HG03280 (cell line): ENCODE data around the gene MGAT5.

Experiments
- ATAC-seq: cut with Tn5 transposase; IDR thresholded peaks from one replicate; pipeline ENCODE4 v1.9.1; 2021; ENCODE audit warnings: mild to moderate bottlenecking, moderate library complexity; ENCODE audit not compliant: unreplicated experiment

The MGAT5 gene

DNA sequence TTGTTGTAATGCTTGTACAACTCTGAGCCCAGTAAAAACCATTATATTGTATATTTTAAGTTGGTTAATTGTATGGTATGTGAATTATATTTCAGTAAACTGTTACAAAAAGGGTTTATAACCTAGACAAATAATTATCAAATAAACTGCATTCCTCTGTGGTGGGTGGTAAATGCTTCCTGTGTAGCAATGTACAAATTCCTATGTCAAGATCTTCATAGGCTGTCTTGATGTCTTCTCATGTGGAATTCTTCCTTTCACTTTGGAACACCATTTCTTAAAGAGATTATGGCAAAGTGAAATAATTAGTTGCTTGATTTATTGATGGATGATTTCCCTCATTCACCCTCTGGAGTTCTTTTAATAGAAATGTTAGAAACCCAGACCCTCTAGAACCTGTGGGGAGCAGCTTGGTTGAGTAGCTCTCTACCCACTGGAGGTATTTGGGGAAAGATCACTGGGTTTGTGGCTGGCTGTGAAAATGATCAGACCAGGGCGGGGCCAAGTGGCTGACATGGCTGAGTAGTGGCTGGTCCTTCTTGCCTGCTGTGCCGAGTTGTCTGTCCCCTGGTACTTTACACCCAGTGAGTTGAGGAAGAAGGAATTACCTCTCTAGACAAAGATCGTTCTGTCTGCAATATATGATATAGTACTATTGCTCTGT lies 22.4 kb upstream of the MGAT5 start:
- ATAC-seq, result no peak

DNA sequence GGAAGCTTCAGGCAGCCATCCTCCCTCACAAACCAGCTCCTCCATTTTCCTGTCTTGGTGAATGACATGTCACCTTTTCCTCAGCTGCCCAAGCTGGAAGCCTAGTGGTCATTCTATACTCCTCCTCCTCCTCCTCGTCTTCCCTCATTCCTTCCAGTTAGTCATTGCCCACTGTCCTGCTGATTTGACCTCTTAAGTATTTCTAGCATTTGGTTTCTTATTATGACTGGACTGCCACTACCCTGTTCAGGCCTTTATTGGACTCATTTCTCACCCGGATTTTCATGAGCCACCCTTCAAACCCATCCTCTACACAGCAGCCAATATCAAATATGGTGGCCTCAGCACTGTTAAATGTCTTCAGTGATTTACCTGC lies 21.9 kb upstream of the MGAT5 start:
- no peak for ATAC-seq

DNA sequence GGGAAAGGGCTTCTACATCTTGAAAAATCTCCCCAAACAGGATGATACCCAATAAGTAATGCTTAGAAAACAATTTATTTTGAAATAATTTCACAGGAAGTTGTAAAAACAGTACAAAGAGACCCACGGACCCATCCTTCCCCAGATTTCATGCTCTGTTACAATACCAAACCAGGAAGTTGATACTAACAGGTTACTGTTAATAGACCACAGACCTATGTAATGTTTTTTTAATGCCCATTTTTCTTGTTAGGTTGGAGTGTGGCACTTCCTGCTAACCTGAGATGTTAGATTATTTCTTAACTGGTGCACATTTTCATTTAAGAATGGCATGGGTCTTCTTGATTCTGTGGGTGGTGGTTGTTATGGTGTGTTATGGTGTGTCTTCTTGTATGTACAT lies 21.4 kb upstream of the MGAT5 start:
- ATAC-seq, result no peak

DNA sequence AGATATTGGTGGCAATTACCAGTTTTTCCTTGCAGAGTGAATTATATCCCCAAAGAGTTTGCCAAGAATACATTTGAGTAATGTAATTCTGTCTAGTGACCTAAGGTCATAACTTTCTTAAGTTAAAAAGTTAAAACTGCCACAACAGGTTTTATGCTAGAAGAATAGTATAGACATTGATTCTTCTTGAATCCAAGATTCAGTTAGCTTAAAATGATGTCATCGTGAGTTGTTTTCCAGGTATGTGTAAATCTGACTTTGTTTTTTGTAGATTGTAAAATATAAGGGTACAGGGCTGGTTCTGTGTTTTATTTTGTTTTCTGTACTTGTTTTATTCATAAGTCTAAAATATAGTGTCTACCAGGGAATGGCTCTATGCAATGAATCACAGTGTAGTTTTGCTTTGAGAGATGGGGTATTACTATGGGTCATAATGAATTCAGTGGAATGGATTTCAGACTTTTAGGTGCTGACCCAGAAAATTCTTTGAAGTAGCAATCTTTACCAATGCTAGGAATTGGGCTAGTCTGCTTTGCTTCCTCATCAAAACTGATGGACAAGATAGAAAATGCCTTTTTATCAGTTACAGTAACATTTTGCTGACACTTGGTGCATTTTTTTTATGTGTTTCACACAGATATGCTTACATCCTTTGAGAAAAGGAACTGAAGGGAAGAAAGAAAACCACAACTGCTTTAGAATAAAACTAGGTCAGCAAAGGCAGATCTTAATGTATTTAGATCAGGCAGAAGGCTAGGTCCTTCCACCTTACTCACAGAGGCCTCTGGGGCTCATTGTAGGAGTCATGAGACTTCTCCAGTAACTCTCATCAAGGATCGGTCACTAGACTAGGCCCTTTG lies 20.8 kb upstream of the MGAT5 start:
- ATAC-seq, result peak; percentile 46

DNA sequence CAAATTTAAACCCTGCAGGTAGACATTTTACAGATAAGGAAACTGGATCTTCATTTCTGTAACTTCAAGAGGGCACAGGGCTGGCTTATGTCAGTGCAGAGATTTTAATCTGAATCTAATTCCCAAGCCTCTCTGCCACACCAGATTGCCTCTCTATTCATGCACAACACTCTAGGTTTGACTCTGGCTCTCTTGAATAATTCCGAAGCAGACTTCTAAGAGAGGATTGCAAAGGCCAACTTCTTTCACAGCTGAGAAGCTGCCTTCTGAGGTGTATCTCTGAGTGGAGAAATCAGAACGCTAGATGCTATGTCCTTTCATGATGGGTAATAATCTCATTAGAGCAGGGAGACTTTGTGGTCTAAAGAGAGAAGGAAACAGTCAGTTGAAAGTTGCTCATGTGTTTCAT lies 20.1 kb upstream of the MGAT5 start:
- ATAC-seq, result peak; percentile 43

DNA sequence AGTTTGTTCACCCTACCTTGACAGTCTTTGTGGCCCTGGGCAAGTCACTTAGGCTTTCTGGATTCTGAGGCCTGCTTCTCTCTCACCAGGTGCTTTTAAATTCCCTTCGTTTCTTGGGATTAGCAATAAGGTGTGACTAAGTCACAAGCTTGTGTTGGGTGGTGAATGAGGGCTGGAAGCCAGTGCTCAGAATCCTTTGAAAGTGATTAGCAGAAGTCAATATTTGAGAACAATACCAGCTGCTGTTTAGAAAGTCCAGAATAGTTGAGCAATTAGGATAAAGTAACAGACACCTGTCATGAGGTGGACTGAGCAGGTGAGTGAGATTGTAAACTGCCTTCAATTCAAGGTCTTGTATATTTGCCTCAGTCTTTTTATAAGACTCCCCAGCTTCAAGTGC lies 19.3 kb upstream of the MGAT5 start:
- no peak for ATAC-seq

DNA sequence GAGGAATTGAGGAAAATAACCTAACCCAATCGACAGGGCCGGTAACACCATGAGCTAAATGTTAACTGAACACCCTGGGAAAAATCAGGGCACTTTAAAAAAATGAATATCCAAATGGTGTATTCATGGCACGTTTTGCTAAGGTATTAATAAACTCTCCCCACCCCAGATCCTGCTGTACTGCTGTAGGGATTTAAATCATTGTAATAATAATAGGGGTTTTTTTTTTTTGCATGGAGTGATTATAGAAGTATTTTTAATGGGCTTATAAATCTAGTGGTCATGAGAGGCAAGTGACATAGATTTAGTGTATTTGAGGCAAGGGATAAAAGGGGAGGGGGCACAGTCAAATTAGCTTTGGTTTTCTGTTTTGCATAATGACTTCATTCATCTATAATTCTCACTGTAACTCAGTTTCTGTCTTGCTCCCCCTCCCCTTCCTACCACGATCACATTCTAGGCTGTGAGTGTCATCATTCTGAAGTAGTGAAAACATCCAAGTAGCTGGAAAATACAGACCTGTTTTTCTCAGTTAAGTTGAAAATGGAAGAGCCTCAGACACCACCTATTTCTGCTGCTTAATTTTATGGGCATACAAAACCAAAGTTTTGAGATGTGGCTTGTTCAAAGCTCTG lies 18.2 kb upstream of the MGAT5 start:
- no peak for ATAC-seq

DNA sequence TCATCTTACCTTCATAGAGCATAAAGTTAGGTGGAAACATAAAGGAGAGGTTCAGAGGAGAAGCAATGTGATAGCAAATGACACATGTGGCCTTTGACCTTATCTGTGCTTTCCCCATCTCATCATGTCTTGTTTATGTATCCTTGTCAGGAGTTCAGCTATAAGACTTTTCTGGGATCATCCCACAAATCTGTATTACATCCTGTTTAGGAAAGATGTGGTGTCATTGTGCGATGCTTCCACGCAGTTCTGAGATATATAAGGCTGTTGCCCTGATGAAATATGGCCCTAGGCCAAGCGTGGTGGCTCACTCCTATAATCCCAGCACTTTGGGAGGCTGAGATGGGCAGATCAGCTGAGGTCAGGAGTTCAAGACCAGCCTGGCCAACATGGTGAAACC lies 15.5 kb upstream of the MGAT5 start:
- ATAC-seq, result no peak

DNA sequence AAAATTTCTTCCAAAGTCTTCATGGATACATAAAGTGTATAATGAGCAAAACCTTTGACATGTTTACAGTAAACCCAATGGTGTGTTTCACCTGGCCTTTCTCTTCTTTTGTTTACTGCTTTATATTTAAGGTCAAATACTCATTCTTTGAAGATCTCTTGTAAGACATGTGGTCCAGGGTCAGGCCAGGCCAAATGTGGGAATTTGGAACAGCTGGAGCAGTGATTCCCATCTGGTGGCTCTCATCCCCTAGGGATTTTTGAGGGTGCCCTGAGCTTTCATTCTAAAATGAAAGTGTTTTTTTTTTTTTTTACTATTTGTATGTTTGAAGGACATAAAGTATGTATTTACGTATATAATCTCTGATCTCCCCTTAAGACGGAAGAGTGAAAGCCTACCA lies 13.8 kb upstream of the MGAT5 start:
- no peak for ATAC-seq

DNA sequence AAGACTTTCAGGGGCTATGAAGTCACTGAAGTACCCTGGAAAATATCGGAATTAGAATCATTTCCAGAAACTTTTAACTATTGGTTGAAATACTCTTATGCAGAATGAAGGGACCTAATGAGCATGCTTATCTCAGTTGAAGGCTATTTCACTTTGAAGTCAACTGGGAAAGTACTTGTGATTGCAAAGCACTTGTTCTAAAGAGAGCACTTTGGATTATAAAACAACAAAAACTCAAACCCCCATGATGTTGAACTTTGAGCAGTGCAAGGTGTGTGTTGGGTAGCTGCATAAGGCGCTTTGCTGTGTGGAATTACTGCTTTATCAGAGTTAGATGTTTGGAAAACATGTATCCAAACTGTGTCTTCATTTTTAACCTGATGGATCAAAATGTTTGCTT lies 12.0 kb upstream of the MGAT5 start:
- ATAC-seq, result no peak

DNA sequence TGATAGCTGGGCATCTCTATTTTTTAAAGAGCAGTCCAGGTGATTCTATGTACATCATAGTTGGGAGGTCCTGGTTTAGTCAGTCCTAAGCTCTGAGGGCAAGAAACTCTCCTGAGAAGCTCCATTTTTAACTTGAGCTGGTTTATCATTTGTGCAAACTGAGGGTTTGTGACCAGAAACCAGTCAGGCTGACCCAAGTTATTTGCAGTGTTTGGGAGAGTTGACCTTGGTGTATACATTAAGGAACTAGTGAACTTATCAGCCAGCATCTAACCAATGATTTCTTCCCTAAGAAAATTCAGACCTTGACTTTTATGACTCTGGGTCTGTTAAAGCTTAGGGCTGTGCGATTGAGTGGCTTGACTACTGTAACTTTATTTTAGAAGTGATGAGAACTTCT lies 10.6 kb upstream of the MGAT5 start:
- ATAC-seq, result no peak

DNA sequence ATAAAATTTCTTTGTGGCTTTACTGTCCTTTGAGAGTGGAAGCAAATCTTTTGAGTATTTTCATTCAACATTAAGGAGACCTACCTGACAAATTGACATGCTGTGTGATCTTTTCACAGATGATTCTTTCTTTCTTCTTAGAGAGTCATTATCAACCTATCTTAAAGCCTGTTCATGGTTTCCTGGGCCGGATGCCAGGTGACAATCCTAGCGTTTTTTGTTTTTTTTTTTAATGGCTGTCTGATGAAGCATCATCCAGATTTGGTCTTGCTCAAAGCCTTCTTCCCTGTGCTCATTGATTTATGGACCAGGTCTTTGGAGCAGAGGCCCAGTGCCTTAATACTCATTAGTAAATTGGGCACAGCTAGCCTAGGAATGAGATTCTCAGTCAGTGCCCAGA lies 9.8 kb upstream of the MGAT5 start:
- ATAC-seq, result no peak

DNA sequence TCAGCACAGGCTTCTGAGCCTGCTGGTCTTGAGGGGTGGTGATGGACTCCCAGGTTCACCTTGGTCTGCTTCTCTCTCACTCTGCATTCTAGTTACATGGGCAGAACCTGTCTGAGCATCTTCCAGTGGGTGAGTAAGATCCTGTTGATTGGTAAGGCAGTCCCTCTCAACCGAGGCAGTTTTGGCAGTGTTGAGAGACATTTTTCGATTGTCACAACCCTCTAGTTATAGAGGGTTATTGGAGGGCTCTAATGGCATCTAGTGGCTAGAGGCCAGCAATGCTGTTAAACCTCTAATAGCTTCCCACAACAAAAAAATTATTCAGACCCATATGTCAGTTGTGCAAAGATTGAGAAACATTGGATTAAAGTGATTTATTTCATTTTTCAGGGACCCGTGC lies 9.3 kb upstream of the MGAT5 start:
- ATAC-seq, result no peak

DNA sequence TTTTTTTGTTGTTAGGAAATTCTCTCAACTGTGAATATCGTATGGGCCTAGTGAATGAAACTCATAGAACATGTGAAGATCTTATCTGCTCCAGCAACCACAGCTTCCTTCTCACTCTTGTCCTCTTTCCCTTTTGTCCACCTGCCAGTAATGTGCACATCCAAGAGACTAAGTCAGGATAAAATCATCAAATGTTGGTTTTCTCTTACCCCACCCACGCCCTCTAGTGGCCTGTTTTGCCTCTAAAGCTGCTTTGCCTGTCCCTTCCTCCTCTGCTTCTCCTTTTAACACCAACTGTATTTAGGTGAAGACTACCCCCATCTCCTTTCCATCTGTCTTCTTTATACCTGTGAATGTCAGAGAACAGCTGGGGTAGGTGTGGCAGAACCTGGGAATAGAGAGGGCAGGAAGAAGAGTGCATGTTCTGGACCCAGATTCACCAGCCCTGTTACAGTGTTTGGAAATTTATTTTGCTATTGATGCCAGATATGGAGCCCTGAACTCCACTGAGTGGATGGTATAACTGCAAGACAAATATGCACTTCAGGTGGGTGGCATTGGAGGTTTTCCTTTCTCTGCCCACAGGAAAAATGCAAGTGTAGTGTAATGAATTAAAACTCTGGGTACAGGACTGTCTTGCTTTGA lies 8.4 kb upstream of the MGAT5 start:
- ATAC-seq, result peak; percentile 34

DNA sequence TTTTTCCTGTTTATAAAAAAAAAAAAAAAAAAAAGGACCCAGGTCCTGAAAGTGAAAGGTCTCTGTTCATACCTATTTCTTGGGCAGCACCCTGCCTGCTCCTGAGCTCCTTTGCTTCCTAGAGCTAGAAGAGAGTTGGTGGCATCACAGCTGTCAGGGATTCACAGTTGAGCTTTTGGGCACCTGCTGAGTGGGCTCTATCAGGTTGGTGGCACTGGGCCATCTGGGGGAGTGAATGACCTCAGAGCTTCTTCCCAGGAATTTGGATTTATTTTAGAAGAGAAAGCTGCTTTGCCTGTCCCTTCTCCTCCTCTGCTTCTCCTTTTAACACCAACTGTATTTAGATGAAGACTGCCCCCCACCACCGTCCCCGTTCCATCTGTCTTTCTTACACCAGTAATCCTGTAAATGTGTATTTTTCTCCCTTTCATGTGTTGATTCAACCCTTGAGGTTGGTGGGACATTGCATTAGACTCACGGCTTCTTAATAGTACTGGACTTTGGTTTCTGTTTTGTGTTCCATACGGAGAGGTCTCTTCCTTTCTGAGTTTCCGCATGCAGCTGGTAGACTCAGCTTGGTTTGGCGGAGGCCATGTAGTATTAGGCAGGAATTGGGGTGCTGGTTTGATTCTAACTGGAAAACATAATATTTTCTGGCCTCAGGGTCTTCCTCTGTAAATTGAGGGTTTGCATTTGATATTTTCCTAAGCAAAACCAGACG lies 7.6 kb upstream of the MGAT5 start:
- ATAC-seq, result no peak

DNA sequence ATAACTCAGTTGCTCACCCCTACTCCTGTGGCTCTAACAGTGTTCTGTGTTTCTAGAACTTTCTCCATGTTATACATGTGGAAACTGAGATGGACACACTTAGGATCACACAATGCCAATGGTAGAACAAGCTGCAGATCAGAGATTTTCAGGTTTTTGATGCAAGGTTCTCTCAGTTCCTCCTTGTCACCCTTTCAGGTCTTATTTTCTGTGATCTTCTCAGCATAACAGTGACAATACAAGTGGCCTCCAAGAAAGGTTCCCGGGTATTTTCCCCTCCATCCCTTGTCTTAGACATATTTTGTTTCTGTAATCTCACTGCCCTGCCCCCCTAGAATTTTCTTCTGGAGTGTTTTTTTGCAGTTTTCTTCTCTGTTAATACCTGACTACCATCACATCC lies 6.2 kb upstream of the MGAT5 start:
- ATAC-seq, result peak; percentile 43

DNA sequence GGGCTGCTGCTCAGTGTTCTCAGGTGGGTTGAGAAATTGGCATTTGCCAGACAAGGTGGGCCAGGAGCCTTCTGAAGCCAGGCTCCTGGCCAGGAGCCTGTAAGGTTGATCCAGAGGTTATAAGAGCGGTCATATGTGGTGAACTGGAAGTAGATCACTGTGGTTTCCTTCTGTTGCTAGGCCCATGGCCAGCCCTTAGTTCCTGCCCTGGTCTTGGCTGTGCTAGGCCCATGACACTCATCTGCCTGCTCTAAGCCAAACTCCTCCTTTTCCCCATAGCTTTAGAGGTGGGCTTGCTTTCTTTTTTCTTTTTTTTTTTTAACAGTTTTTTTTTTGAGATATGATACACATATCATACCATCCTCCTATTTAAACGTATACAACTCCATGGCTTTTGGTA lies 5.0 kb upstream of the MGAT5 start:
- ATAC-seq, result no peak

DNA sequence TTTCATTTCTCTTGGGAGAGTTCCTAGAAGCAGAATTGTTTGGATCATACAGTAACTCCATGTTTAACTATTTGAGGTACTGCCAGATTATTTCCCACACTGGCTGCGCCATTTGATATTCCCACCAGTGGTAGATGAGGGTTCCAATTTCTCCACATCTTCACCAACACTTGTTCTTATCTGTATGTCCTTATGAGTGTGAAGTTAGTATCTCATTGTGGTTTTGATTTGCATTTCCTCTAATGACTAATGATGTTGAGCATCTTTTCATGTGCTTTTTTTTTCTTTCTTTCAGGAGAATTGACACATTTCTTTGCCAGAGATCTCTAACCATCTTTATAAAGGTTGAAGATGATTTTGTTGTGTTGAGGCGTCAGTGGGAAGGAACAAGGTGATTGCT lies 4.1 kb upstream of the MGAT5 start:
- no peak for ATAC-seq

DNA sequence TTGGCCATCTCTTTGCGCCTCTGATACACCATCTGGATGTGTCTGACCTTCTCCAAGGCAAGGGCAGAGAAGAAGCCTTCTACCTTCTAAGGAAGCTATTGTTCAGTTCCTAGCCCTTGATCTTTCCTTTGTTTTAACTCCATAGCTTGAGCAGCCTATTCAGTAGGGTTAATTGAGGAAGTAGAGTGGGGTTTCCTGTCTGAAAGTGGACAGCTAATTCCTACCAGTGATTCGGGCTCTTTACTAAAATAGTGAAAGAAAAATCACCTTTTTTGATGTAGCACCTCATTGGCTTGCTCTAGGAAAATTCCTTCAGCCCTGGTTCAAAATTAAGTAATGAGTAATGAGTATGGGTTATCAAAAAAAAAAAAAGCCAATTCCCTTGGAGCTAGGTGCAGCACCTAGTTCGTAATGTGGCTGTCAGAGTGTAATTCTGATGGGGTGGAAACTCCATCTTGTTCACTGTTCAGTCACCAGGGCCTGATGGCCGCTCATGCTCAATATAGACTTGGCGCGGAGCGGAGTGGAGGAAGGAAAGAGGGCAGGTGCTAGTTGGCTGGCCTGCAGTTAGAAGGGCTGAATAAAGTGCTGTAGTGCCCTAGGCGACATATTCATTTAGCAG lies 2.9 kb upstream of the MGAT5 start:
- no peak for ATAC-seq

DNA sequence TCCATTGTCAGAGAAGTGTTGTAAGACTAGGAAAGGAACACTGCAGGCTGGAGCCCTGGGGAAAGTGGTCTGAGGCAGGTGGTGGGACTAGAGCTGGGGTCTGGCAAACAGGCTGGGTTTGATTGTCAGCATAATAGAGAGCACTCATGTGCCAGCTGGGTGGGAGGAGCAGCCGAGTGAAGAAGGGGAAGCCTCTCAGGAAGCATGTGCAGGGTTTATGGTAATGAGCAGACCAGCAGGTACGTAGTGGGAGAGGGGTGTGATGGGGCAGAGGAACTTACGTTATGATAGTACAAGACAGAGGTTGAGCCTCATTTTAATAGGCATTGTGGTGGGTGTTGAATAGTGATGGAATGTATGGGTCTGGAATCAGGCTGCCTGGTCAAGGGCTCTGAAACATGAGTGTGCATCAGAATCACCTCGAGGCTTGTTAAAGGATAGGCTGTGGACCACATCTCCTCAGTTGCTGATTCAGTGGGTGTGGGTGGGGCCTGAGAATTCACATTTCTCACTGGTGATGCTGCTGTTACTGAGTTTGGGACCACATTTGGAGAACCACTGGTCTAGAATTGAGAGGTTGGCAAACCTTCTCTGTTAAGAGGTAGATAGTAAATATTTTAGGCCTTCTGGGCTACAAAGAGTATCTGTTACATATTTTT lies 1.7 kb upstream of the MGAT5 start:
- no peak for ATAC-seq
